Femur (tissue), 1 donor: ENCODE results near the gene UST.
"Not testable (repeated sequence)": the region's sequence is repeated elsewhere in the genome, so short reads cannot be mapped to it uniquely, and the experiment has no call there.

ENCODE experiments used
- DNase-seq: peaks from one replicate; pipeline ENCODE4 v3.0.0-alpha.2; 2017

Gene UST

GRCh38 chr6:149016716-149017115 lies 269.9 kb downstream of the UST start:
- no peak for DNase-seq

- DNase-seq = no peak
These were observed 273.5 kb downstream of the UST start for GRCh38 chr6:149020319-149020718.

GRCh38 chr6:149024361-149024760 lies 277.5 kb downstream of the UST start:
- DNase-seq = no peak

- DNase-seq = no peak
These were observed 278.2 kb downstream of the UST start for GRCh38 chr6:149025061-149025460.

- DNase-seq = no peak
These were observed 279.7 kb downstream of the UST start for GRCh38 chr6:149026530-149026942.

GRCh38 chr6:149027484-149027883 lies 280.7 kb downstream of the UST start:
- no peak for DNase-seq

GRCh38 chr6:149028767-149029405 lies 282.1 kb downstream of the UST start:
- peak; percentile 57 for DNase-seq

- DNase-seq = no peak
These were observed 284.5 kb downstream of the UST start for GRCh38 chr6:149031201-149031858.

GRCh38 chr6:149031859-149032598 lies 285.2 kb downstream of the UST start:
- DNase-seq = no peak

GRCh38 chr6:149032599-149033405 lies 286.0 kb downstream of the UST start:
- DNase-seq = no peak

GRCh38 chr6:149033454-149033853 lies 286.6 kb downstream of the UST start:
- no peak for DNase-seq

- DNase-seq = no peak
These were observed 288.9 kb downstream of the UST start for GRCh38 chr6:149035766-149036165.

- peak; percentile 87 for DNase-seq
These were observed 290.3 kb downstream of the UST start for GRCh38 chr6:149037051-149037671.

GRCh38 chr6:149039025-149039424 lies 292.2 kb downstream of the UST start:
- not testable (repeated sequence) for DNase-seq

GRCh38 chr6:149041953-149042352 lies 295.1 kb downstream of the UST start:
- no peak for DNase-seq

GRCh38 chr6:149043476-149044130 lies 296.8 kb downstream of the UST start:
- DNase-seq = peak; percentile 78

GRCh38 chr6:149044528-149044927 lies 297.7 kb downstream of the UST start:
- DNase-seq = peak; percentile 47

- DNase-seq = no peak
These were observed 298.6 kb downstream of the UST start for GRCh38 chr6:149045404-149045803.

- no peak for DNase-seq
These were observed 299.5 kb downstream of the UST start for GRCh38 chr6:149046164-149046821.

- peak; percentile 24 for DNase-seq
These were observed 300.0 kb downstream of the UST start for GRCh38 chr6:149046822-149047246.

GRCh38 chr6:149049230-149049629 lies 302.4 kb downstream of the UST start:
- no peak for DNase-seq
